KG1 (cell line): ENCODE results near the gene HMSD.

Experiments used
- DNase-seq: peaks from one replicate; lab custom pipeline; 2025; lab: John Stamatoyannopoulos, UW

HMSD gene

DNA sequence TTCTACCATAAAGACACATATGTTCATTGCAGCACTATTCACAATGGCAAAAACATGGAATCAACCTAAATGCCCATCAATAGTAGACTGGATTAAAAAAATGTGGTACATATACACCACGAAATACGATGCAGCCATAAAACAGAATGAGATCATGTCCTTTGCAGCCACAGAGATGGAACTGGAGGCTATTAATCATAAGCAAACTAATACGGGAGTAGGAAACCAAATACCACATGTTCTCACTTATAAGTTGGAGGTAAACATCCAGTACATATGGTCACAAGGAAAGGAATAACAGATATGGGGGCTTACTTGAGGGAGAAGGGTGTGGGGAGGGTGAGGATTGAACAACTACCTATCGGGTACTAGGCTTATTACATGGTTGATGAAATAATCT lies 7.7 kb downstream of the HMSD start:
- DNase-seq = no peak

DNA sequence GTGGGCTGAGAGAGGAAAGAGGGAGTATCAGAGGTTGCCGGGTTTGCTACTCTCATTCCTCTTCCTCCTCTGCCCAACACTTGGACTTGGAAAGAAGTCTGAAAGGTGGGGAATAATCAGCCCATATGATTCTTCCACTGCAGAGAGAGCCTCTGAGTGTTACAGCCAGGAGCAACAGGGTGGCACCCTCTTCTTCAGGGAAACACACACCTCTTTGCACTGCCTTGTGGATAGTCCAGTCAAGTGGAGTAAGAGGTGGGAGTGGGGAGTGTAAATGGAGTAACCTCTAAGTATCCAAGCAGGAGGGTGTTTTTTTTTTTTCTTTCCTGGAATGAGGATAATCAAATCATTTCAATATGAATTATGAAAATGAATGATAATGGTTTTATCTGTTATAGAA lies 11.8 kb downstream of the HMSD start:
- no peak for DNase-seq

DNA sequence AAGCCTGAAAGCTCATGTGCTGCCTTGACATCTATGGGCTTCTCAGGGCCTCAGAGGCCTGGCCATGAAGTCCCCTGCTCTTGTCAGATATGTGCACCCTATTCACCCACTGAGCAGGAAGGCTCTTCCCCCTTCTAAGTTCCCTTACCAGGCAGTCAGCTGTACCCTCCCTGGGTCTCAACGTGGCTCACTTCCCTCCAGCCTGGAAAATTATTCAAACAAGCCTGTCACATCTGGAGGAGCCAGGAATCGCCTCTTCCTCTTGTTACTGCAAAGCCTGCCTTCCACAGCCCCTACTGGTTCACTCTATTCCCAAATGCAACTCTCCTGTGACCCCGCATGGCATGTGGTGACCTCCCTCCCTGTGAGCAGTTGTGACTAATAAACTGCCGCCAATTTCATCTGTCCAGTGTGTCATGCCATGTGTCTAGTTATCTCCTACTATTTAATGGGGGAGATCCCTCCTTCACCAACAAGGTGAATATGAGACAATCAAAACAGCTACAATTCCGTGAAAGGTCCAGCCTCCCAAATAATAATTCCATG lies 12.4 kb downstream of the HMSD start:
- DNase-seq = no peak

DNA sequence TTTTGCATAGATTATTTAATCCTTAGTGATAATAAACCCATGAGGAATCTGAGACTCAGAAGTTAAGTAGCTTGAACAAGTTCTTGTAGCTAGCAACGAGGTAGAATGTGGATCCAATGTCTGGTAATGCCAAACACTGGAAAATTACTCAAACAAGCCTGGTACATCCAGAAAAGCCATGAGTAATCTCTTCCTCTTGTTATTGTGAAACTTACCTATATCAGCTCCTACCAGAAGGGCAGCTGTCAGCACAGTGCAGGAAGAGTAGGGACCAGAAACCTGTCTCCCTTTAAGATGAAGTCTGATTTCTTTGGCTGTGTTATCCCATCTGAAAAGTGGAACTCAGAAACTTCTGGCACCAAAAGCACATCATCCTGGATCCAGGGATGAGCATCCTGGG lies 13.0 kb downstream of the HMSD start:
- DNase-seq = no peak

DNA sequence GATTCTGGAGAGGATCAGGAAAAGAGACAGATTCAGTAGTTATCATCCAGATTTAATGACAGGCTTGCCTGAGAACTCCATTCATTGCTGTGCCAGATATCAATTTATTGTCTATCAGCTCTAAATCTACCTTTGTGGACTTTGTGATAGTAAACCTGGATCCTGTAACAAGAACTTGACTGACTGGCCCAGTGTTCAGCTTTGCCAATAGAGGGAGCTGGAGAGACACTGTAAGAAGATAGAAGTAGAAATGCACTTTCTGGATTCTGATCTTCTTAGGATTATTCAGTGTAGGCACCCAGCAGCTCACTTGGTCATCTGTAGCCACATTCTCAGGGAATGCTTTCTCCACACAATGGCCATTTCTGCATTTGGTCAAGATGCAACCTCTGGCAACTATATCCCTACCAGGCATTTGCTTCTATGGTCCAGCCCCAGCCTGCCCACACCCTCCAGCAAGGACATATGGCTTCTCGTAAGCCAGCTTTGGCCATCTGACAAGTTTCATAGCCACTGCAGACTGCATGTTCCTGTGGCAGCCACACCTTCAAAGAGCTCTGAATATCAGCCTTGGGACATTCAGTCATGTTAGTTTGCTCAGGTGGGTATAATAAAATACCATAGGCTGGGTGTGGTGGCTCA lies 14.6 kb downstream of the HMSD start:
- peak; percentile 18 for DNase-seq

DNA sequence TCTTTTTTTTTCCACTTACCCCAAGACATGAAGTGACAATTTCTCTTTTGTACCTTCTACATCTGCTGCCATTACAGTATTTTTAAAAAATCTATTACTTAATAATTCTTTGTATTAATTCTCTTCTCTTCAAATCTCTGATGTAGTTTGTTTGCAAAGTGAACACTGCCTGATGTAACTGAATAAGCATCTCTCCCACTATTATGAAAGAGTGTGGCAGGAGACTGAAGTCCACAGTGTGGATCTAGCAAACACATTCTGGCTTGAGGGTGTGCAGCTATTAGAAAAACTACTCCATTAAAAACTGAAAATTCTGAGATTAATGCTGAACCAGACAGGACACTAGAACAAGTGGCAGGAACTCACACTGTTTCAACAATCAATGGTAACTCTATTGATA lies 15.8 kb downstream of the HMSD start:
- DNase-seq = no peak

DNA sequence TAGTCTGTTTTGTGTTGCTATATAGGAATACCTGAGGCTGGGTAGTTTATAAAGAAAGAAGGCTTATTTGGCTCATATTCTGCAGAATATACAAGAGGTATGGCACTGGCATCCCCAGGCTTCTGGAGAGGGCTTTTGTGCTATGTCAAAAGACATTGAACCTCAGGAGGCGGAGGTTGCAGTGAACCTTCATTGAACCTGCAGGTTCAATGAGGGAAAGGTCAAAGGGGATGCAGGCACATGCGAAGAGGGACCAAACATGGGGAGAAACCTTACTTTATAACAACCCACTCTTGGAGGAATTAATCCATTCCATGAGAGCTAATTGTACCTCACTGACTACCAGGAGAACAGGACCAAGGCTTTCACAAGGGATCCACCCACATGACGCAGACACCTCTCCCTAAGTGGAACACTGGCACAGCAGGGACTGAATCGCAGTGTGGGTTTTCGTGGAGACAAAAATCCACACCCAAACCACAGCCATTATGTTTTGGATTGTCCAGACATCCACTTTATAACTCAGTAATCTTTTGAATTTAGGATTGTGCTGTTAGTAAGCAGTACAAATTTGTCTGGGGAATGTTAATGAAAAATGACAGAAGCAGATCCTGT lies 16.7 kb downstream of the HMSD start:
- DNase-seq = no peak

DNA sequence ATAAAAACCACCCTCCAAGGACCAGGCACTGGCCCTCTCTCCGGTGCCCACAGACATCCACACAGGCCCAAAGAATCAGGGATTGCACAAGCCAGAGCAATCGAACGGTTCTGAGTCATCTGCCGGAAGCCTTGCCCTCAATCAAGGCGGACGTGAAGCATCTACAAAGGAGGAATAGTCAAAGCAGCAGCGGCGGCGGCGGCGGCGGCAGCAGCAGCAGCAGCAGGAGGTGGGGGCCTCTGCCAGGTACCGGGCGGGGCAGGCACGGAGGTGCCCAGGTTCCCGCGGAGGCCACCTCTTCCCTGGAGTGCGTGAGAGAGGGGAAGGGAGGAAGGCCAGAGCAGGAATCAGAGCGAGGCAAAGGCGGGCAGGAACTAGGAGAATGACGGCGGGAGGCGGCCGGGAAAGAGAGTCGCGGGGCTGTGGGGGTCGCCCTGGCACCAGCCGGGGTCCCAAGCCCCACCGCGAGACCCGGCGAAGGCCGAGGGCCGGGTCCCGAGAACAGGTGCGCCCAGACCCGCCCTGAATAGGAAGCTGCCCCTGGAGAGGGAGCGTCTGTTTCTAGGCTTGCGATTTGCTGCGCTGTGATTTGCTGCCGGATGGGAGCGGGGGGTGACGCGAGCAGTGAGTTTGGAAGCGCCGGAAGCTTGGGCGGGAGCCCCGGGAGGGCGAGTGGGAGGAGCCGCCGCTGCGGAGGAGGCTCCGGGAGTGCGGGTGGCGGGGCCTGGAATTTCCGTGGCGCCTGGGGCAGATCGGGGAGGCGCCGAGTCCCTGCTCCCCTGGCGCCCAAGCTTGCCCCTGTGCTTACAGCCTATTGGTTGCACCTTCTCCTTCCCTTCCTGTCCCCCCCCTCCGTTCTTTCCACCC lies 21.1 kb downstream of the HMSD start, which contains the start of gene SERPINB8:
TSS of gene SERPINB8 (plus strand) at position 140 of the 867 bp plus-strand sequence. CDS start 8,228 bp downstream, outside the sequence.
- peak; percentile 8 for DNase-seq

DNA sequence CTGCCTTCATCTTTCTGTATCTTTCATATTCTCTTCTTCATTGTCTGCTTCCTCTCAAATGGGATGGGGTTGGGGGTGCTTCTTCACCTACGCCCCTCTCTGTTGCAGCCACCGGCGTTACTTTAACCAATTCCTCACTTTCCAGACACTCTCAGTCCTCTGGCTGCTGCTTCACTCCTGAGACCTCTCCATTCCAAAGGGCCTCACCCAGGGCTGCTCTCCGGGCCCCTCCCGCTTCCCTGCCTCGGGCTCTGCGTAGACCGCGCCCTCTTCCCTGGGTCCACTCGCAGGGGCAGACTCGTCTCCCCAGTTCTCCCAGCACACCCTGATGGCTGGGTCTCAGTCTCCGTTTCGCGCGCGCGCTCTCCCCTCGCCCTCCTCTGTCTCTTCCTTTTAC lies 21.7 kb downstream of the HMSD start:
- DNase-seq = no peak

DNA sequence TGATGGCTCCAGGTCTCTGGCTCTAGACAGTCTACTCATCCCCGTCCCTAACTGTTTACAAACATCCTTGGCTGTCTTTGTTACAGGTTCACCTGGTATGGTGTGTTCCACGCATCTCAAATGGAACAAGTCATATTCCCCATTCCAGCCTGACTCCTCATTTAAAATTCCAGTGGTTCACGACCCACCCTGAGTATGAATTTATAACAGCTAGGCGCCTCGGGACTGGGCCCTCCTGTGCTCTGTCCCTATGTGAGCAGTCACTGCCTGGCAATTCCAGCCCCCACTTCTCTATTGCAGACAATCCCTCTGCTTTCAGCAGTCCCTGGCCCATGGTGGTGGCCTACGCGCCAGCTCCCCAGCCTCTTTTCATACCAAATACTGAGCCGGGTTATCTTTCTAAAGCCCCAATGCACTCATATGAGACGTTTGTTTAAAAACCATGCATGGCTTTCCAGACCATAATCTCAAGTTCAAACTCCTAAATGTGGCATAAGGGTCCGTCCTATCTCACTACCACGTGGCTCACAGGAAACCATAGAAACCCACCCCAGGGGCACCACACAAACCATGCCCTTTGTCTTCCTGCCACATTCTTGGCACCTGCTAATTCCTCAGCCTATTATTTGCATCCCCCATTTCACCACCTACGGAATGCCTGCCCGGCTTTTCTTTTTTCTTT lies 22.4 kb downstream of the HMSD start:
- DNase-seq = no peak

DNA sequence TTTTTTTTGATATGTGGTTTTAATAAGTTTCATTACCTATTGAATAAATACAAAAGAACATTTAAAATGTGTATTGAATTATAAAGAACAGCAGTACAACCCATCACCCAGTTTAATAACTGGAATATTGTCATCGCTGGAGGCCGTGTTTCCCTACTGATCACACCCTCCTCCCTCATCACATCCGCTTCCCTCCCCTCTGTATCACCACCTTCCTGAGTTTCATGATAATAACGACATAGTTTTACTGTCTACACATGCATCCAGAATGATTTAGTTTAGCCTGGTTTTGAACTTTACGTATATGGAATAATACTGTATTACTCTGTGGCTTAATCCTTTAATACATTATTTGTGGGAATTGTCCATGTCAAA lies 22.9 kb downstream of the HMSD start:
- DNase-seq = no peak

DNA sequence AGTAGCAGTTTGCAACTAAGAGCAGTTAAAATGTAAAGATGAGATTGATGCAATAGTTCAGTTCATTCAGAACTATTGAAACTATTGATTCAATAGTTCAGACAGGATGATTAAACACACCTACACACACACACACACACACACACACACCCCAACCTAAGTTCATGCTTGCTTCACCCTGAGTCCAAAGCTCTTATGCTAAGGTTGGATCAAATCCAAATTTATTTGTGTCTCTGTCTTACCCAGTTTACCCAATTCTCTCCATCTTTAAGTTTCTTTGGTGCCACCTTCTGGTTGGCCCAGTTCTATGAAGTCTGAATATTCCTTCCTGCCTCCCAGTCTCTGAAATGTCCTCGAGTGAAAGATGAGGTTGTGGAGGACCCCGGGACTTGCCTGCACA lies 25.9 kb downstream of the HMSD start:
- DNase-seq = peak; percentile 21

DNA sequence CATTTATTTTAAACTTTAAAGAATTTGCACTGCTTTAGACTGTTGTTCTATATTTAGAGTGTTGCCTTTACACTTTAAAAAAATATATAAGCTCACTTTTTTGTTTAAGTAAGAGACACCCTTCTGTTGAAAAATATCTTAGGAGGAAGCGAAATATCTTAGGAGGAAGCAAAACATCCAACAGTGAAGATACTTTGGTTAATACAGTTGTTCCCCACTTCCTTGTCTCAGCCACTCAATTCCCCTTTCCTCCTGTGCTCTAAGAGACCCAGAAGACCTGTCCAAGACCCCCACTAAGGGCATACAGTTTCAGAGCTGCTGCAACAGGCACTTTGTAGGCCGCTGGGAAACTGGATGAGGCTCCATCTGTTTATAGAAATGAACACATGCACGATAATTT lies 26.5 kb downstream of the HMSD start:
- no peak for DNase-seq

DNA sequence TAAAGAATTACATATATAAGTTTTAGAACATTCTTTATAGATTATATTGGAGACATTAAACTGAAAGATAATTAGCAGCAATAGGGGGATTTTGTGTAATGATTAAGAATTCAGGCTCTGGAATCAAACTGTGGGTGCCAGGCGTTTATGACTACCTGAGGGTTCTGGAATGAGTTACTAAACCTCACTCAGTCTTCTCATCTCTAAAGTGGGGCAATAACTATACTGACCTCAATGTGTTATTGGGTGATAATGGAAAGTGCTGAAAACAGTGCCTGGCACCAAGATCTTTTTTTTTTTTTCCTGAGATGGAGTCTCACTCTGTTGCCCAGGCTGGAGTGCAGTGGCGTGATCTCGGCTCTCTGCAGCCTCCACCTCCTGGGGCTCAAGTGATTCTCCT lies 27.9 kb downstream of the HMSD start:
- no peak for DNase-seq

DNA sequence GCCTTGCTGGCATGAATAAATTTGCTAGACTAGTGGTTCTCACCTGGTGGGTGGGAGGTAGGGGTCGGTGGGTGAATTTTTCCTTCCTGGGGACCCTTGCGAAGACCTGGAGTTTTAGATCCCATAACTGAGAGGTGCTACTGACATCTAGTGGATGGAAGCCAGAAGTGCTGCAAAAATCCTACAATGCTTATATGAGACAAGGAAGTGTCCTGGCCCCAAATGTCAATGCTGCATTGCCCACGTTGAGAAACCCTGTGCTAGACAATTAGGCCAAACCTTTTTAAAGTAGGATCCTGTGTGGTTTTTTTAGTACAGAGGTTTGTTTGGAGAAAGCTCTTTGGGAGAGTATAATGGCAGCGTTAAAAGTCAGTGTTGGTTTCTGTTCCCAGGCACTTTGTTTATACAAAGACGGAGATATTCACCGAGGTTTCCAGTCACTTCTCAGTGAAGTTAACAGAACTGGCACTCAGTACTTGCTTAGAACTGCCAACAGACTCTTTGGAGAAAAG lies 30.4 kb downstream of the HMSD start:
- DNase-seq = no peak

DNA sequence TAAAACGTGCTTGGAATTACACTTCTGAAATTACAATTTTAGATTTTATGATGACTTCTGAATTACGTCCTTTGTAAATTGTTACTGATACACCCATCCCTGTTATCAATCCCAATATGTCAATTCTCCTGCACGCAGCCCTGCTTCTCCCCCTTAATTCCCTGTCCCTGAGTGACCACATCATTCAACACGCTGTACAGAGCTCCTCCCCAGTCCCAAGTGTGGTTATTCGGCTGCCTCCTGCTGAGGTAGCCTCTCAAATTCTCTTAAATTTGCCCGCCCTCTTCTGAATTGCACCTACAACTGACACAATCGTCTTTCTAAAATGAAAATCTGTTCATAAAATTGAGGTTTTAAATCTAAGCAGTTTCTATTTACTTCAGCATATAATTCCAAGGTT lies 30.9 kb downstream of the HMSD start:
- DNase-seq = no peak

DNA sequence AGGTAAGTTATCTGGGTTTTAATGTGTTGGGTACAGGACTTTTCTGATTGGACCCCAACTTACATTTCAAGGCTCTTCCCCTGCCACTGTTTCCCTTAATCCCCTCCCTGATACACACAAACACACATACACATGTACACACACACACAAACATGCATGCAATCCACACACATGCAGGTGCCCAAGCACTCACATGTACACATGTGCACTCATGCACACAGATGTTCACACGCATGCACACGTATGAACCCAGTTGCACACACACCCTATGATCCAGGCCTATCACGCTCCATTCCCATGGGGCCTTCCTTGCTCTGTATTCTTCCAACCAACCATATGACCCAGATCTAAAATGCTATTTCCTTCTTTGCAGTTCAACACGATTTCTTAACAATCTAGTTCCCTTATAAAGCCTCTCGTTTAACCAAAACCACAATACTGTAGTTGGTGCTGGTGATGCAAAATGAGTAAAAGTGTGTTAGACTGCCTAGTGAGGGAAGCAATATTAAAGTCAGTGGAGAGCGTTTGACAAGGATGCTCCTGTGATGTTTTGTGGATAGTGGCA lies 31.9 kb downstream of the HMSD start:
- DNase-seq = no peak

DNA sequence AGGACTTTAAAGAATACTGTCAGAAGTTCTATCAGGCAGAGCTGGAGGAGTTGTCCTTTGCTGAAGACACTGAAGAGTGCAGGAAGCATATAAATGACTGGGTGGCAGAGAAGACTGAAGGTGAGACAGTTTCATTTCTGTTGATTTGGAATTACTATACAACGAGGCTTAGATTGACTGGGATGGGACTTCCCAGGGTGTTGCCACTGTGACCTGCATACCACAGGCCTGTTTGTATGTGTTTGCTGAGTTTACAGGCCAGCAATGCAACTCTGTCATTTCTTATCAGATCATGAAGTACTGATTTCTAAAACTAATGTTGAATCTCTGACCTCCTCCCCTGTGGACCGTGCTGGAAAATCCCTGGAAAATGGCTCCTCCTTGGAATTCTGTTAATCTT lies 32.6 kb downstream of the HMSD start:
- no peak for DNase-seq

DNA sequence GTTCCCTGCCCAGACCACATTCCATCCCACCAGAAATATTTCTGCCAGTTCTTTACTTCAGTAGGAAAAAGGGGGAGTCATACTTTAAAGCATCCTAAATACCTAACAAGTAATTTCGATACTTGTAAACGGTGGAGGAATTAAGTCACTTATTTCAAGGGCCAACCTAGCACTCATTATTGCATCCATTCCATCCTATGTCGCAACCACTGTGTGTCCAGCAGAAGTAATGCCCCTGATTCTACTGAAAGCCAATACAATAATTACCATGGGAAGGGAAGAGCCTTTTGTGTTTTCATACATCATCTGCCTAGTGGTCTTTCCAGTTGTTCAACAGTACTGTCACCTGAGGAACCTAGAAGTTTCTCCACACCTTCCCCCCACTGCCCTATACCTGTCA lies 33.3 kb downstream of the HMSD start:
- no peak for DNase-seq

DNA sequence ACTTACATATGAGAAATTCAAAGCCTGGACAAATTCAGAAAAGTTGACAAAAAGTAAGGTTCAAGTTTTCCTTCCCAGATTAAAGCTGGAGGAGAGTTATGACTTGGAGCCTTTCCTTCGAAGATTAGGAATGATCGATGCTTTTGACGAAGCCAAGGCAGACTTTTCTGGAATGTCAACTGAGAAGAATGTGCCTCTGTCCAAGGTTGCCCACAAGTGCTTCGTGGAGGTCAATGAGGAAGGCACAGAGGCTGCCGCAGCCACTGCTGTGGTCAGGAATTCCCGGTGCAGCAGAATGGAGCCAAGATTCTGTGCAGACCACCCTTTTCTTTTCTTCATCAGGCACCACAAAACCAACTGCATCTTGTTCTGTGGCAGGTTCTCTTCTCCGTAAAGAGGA lies 37.8 kb downstream of the HMSD start:
- no peak for DNase-seq

DNA sequence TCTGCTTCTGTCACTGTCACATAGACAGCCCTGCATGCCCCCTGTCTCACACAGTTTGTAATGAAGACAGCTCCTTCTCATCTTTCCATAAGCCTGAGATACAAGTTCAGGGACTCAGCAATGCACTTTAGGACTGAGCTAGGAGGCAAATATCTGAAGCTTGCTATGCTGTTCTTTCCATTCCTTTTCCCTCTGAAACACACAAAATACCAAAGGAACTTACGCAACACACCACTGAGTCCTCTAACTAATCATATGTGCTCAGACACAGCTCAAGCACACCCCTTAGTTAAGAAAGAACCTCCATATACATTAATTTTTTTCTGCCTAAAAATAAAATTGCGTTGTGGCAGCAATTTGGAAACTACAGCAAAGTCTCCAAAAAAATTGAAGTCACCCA lies 38.6 kb downstream of the HMSD start:
- DNase-seq = no peak

DNA sequence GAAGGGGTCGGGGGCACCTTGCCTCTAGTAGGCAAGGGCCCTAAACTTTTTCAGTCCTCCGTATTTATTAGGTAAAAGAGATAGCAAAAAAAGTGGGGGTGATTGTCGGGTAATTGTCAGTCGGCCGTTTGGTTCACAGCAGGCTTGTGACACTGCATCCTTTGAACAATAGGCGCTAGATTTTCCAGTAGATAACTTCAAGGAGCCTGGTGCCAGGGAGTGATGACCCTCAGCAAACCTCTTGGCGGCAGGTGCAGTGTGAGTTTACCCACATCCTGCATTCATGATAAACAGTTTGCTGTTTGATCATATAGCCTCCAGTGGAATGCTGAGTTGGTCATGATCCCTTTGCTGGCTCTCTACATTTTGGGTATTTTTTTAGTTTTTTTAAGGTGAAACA lies 43.6 kb downstream of the HMSD start:
- no peak for DNase-seq
